ENCODE results near the gene ZNF385B. TPM values are rescaled to one million over a fixed set of nuclear protein-coding genes. Genes with fewer than 3 reads are reported as not detected.
A peak's percentile ranks its signal among the peaks of the same experiment; 100 is the strongest.

The ZNF385B gene
- total and polyA plus RNA-seq, 2 experiments from 2014 or later: 2.7 to 8.2 TPM

GRCh38 chr2:179861027-179861415, 391 bp downstream of the ZNF385B start:
- DNase-seq (ENCODE audit: low read depth in 1 of 2, low spot score in 1 of 2): peak; percentile 14 to 69

GRCh38 chr2:179860255-179861026, 971 bp downstream of the ZNF385B start:
- no peak for DNase-seq (ENCODE audit: low read depth in 1 of 2, low spot score in 1 of 2)
- H3K27me3 ChIP-seq: peaks cover 76% of the 10 kb centered on the region
- TF ChIP-seq CTCF (IDR thresholded peaks at IDR 0.05; ENCODE audit: low read depth, low read length): no peak
- H3K27ac ChIP-seq: no peak overlapping the region
- H3K4me3 ChIP-seq: peak overlapping the region; percentile 74
- no peaks in the 10 kb centered on the region for H3K36me3 ChIP-seq
- no peaks in the 10 kb centered on the region for H3K9me3 ChIP-seq (ENCODE audit: low read depth)
- no peaks in the 10 kb centered on the region for H3K4me1 ChIP-seq (ENCODE audit: low read depth)

More at GRCh38 chr2:179861027-179861415, 391 bp downstream of the ZNF385B start:
- H3K9me3 ChIP-seq (ENCODE audit: low read depth): no peaks in the 10 kb centered on the region
- no peaks in the 10 kb centered on the region for H3K36me3 ChIP-seq
- peaks cover 76% of the 10 kb centered on the region for H3K27me3 ChIP-seq
- no peaks in the 10 kb centered on the region for H3K4me1 ChIP-seq (ENCODE audit: low read depth)
- peak overlapping the region; percentile 74 for H3K4me3 ChIP-seq
- no peak for TF ChIP-seq CTCF (IDR thresholded peaks at IDR 0.05; ENCODE audit: low read depth, low read length)
- H3K27ac ChIP-seq: no peak overlapping the region

- no peak overlapping the region for H3K4me3 ChIP-seq
- TF ChIP-seq CTCF (IDR thresholded peaks at IDR 0.05; ENCODE audit: low read depth, low read length): no peak
- no peaks in the 10 kb centered on the region for H3K4me1 ChIP-seq (ENCODE audit: low read depth)
- peaks cover 74% of the 10 kb centered on the region for H3K27me3 ChIP-seq
- H3K36me3 ChIP-seq: no peaks in the 10 kb centered on the region
- H3K9me3 ChIP-seq (ENCODE audit: low read depth): no peaks in the 10 kb centered on the region
- H3K27ac ChIP-seq: no peak overlapping the region
- DNase-seq (ENCODE audit: low read depth in 1 of 2, low spot score in 1 of 2): no peak
These were observed 1.9 kb downstream of the ZNF385B start for GRCh38 chr2:179859523-179859922.

- no peak for TF ChIP-seq CTCF (IDR thresholded peaks at IDR 0.05; ENCODE audit: low read depth, low read length)
- H3K36me3 ChIP-seq: no peaks in the 10 kb centered on the region
- DNase-seq (ENCODE audit: low read depth in 1 of 2, low spot score in 1 of 2): no peak
- H3K27ac ChIP-seq: no peak overlapping the region
- no peaks in the 10 kb centered on the region for H3K9me3 ChIP-seq (ENCODE audit: low read depth)
- no peaks in the 10 kb centered on the region for H3K4me1 ChIP-seq (ENCODE audit: low read depth)
- H3K27me3 ChIP-seq: peaks cover 51% of the 10 kb centered on the region
- no peak overlapping the region for H3K4me3 ChIP-seq
These were observed 4.2 kb downstream of the ZNF385B start for GRCh38 chr2:179857236-179857635.

- Histone ChIP-seq H3K27me3 (peaks cover 43% of the 10 kb centered on the region), H3K4me1 (ENCODE audit: low read depth) (no peaks in the 10 kb centered on the region), H3K9me3 (ENCODE audit: low read depth) (no peaks in the 10 kb centered on the region), H3K27ac (no peak overlapping the region), H3K36me3 (no peaks in the 10 kb centered on the region), H3K4me3 (no peak overlapping the region)
- no peak for TF ChIP-seq CTCF (IDR thresholded peaks at IDR 0.05; ENCODE audit: low read depth, low read length)
- no peak for DNase-seq (ENCODE audit: low read depth in 1 of 2, low spot score in 1 of 2)
These were observed 5.2 kb downstream of the ZNF385B start for GRCh38 chr2:179856205-179856604.
